K562 (cell line): ENCODE data around the gene NADSYN1. TPM values are rescaled to one million over a fixed set of nuclear protein-coding genes. Genes with fewer than 3 reads are reported as not detected.

Source experiments
- ATAC-seq: fragments of 200-7000 bp; cut with Tn5 transposase; 3 replicates; pipeline ENCODE4 v1.9.1; 2020; ENCODE audit warnings: moderate library complexity
- BruUV-seq: library from RNA; stranded (reverse); fragments of 400-500 nt; replicated peaks from 2 replicates; lab custom pipeline; 2021; lab: Mats Ljungman, UMichigan
- CTCF ChIA-PET: fragments of 300-600 bp; formaldehyde crosslinking; extraction: SDS; loops from one replicate; lab custom pipeline; 2021; ENCODE audit warnings: low intra/inter-chr PET ratio; lab: Yijun Ruan, JAX
- POLR2A ChIA-PET: fragments of 300-600, 350-650 bp; sonication (Branson Sonifier 250); formaldehyde crosslinking; extraction: SDS; loops from one replicate; lab custom pipeline; 2021; ENCODE audit warnings: antibody characterized with exemption, inconsistent platforms; lab: Yijun Ruan, JAX
- DNase-seq, 4 experiments: peaks; one replicate each; pipeline versions ENCODE4 v3.0.0 to v3.0.0-alpha.2; 2011 to 2018; ENCODE audit warnings: low spot score in 3 of 4, mixed read lengths in 3 of 4; ENCODE audit errors: extremely low read depth in 1 of 4
- FAIRE-seq: peaks from 2 replicates; lab custom pipeline; 2011; peaks lifted over from hg19 to GRCh38; lab: Jason Lieb, UNC
- H2AFZ ChIP-seq: 2 replicates; pipeline ENCODE4 v1.6.0; 2011; ENCODE audit warnings: low read depth, low read length, control low read depth, inconsistent platforms
- H3K27ac ChIP-seq: fragments of 200-600 bp; 3 replicates; pipeline ENCODE4 v1.8.0; 2011; ENCODE audit warnings: low read depth, mild to moderate bottlenecking, control low read depth, inconsistent platforms, low read length, moderate library complexity, mixed read lengths; ENCODE audit errors: extremely low read depth
- H3K27me3 ChIP-seq, 2 experiments: fragments of 300-600 bp in 1 of 2; 2 replicates in 1 of 2; 3 replicates in 1 of 2; pipeline versions ENCODE4 v1.6.0 to v1.8.0; 2011; ENCODE audit warnings: inconsistent platforms in 2 of 2, low read length in 2 of 2, mild to moderate bottlenecking in 1 of 2, mixed read lengths in 1 of 2, moderate library complexity in 1 of 2; ENCODE audit not compliant: control insufficient read depth in 2 of 2, insufficient read depth in 2 of 2
- H3K36me3 ChIP-seq: fragments of 300-600 bp; 3 replicates; pipeline ENCODE4 v1.8.0; 2011; ENCODE audit warnings: mild to moderate bottlenecking, low read length, inconsistent platforms; ENCODE audit not compliant: control insufficient read depth, insufficient read depth
- H3K4me1 ChIP-seq, 2 experiments: fragments of 200-600 bp in 1 of 2; replicated peaks in 1 of 2; 2 replicates in 1 of 2; 3 replicates in 1 of 2; pipeline versions ENCODE4 v1.5.1 to v1.8.0; 2011; ENCODE audit warnings: inconsistent platforms in 2 of 2, low read length in 2 of 2, mild to moderate bottlenecking in 1 of 2, mixed read lengths in 1 of 2, moderate library complexity in 1 of 2; ENCODE audit not compliant: control insufficient read depth in 2 of 2, insufficient read depth in 2 of 2
- H3K4me2 ChIP-seq: 2 replicates; pipeline ENCODE4 v1.6.1; 2011; ENCODE audit warnings: low read length, control low read depth, inconsistent platforms, mixed read lengths; ENCODE audit not compliant: insufficient read depth
- H3K4me3 ChIP-seq: fragments of 200-600 bp; sonication (generic), shearing (Covaris generic); 2 replicates; pipeline ENCODE4 v1.5.1; 2016; ENCODE audit warnings: control low read depth, inconsistent platforms
- H3K79me2 ChIP-seq: fragments of 200-600 bp; 3 replicates; pipeline ENCODE4 v1.8.0; 2011; ENCODE audit warnings: low read length, inconsistent platforms; ENCODE audit not compliant: control insufficient read depth, insufficient read depth
- H3K9ac ChIP-seq, 2 experiments: 2 replicates each; pipeline versions ENCODE4 v1.6.0 to v1.6.1; 2011; ENCODE audit warnings: low read depth in 2 of 2, low read length in 2 of 2, control low read depth in 1 of 2, inconsistent platforms in 1 of 2, mild to moderate bottlenecking in 1 of 2, mixed read lengths in 1 of 2; ENCODE audit not compliant: insufficient read depth in 1 of 2
- H3K9me1 ChIP-seq: one replicate; pipeline ENCODE4 v1.6.0; 2011; ENCODE audit warnings: inconsistent platforms, mild to moderate bottlenecking, low read length, moderate library complexity; ENCODE audit not compliant: control insufficient read depth, insufficient read depth
- H3K9me3 ChIP-seq: replicated peaks from 2 replicates; pipeline ENCODE4 v1.5.1; 2011; ENCODE audit warnings: low read depth, low read length, inconsistent platforms; ENCODE audit not compliant: control insufficient read depth, insufficient read depth
- H4K20me1 ChIP-seq: replicated peaks from 2 replicates; pipeline ENCODE4 v1.6.1; 2011; ENCODE audit warnings: low read length, inconsistent platforms, mixed read lengths; ENCODE audit not compliant: control insufficient read depth, insufficient read depth
- FOXA1 ChIP-seq: fragments of 450-650 bp; IDR thresholded peaks from 2 replicates; pipeline ENCODE4 v1.6.1; 2016; ENCODE audit warnings: mild to moderate bottlenecking, borderline replicate concordance
- HNRNPLL ChIP-seq: fragments of 200-400 bp; formaldehyde crosslinking; IDR thresholded peaks from 2 replicates; pipeline ENCODE4 v1.6.1; 2017; ENCODE audit warnings: low read length, low read depth, mild to moderate bottlenecking; ENCODE audit not compliant: poor library complexity, severe bottlenecking
- PCBP2 ChIP-seq: fragments of 200-400 bp; formaldehyde crosslinking; IDR thresholded peaks from 2 replicates; pipeline ENCODE4 v1.6.1; 2018; ENCODE audit warnings: low read length, low read depth, mild to moderate bottlenecking, moderate library complexity; ENCODE audit not compliant: poor library complexity, severe bottlenecking
- POLR2H ChIP-seq: IDR thresholded peaks from 2 replicates; pipeline ENCODE4 v1.6.1; 2016; ENCODE audit warnings: missing genetic modification characterization, low read depth, mild to moderate bottlenecking, control low read depth, missing compliant biosample characterization, moderate library complexity
- SP1 ChIP-seq: sonication (generic); formaldehyde crosslinking; IDR thresholded peaks from 2 replicates; pipeline ENCODE4 v1.8.1; 2022; ENCODE audit warnings: mild to moderate bottlenecking, missing genetic modification reagents
- ZNF134 ChIP-seq: fragments of 250-450 bp; sonication (Bioruptor Pico); conservative IDR thresholded peaks from 2 replicates; pipeline ENCODE4 v1.4.0; 2020
- ZNF384 ChIP-seq: IDR thresholded peaks from 2 replicates; pipeline ENCODE4 v1.6.1; 2012; ENCODE audit warnings: low read depth, low read length, improper control_type of control experiment
- ZNF444 ChIP-seq: fragments of 250-450 bp; sonication (Bioruptor Pico); IDR thresholded peaks from 2 replicates; pipeline ENCODE4 v1.4.0; 2020; ENCODE audit warnings: mild to moderate bottlenecking, moderate library complexity
- WGBS: fragments of 100-300 bp; shearing (Covaris generic); methylation state at CpG from one replicate; pipeline ENCODE4 v1.1.6; 2016; ENCODE audit warnings: low coverage, mixed read lengths; ENCODE audit not compliant: insufficient coverage; ENCODE audit errors: missing lambda C conversion rate; 5-methylcytosine and 5-hydroxymethylcytosine counted together
- in situ Hi-C: fragments of 300-500 bp; cut with MboI; formaldehyde crosslinking; loops from 4 replicates; pipeline ENCODE4 v1.15.0; 2018; ENCODE audit warnings: inconsistent platforms, mixed read lengths
- intact Hi-C: fragments of 100-400 bp; cut with micrococcal nuclease; formaldehyde crosslinking; loops from 2 replicates; pipeline ENCODE4 v1.14.2; 2022
- polyA plus RNA-seq, 8 experiments: library from polyadenylated mRNA; depleted of rRNA in 4 of 8; stranded (reverse) in 5 of 8; unstranded in 3 of 8; fragments of >200 nt; fragmentation: Nextera tagmentation in 2 of 8; fragmentation: Illumina TruSeq in 1 of 8; extraction: Ambion mirVana in 2 of 8; extraction: Trizol in 1 of 8; gene quantifications; 2 replicates each; pipeline versions ENCODE4 v1.2.1 to v1.2.3, GENCODE V29; 2011 to 2014; ENCODE audit warnings: inconsistent platforms in 1 of 8, missing spikeins in 1 of 8
- total RNA-seq, 7 experiments: library from RNA; depleted of rRNA in 6 of 7; stranded (reverse); fragments of >200 nt in 6 of 7; fragmentation: Illumina TruSeq in 2 of 7; extraction: Trizol in 2 of 7; gene quantifications; 2 replicates each; pipeline versions ENCODE4 v1.2.1 to v1.2.3, GENCODE V29; 2011 to 2021; ENCODE audit warnings: low replicate concordance in 1 of 7

The NADSYN1 gene
- total and polyA plus RNA-seq, 9 of the 15 experiments (the other 6 are each of a cell fraction or from before 2014, with no cell fraction given): 12.7 to 57.3 (median 42.1) TPM

GRCh38 chr11:71437879-71438278 is 15.1 kb upstream of the NADSYN1 start (continued):
- no peak for TF ChIP-seq FOXA1
- no peak for TF ChIP-seq ZNF384
- TF ChIP-seq ZNF444 (CRISPR knock-in tag): no peak
- no peak for TF ChIP-seq SP1 (CRISPR knock-in tag)
- TF ChIP-seq POLR2H (tag): no peak
- no peak for TF ChIP-seq HNRNPLL

DNA sequence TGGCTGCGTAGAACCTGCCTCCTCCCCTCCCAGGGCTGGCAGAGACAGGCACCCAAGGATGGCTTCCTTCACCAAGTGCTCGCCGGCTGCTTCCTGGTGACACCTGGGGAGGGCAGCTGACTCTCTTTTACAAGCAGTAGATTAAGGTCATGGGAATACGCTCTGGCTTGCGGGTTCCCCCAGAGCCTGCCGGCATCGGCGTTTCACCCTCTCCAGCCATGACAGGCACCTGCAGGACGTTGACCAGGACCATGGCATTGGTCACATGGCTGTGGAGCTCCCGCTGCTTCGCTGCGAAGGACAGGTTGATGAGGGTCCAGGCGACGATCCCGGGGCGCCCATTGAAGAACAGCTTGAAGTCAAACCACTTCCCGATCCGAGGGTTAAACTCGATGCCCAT is 14.4 kb upstream of the NADSYN1 start:
- intact Hi-C loops (no loop called here), in situ Hi-C loops (no loop called here)
- Histone ChIP-seq H3K9ac (no peak overlapping the region; a peak in 1 of 4 replicates), H3K9me3 (no peaks in the 10 kb centered on the region), H3K4me2 (no peak overlapping the region), H3K4me3 (no peak overlapping the region), H3K27me3 (no peaks in the 10 kb centered on the region), H3K9me1 (peaks cover 8% of the 10 kb centered on the region), H3K36me3 (peaks cover 94% of the 10 kb centered on the region), H3K79me2 (no peaks in the 10 kb centered on the region; the same call in 2 of the 3 replicates), H3K27ac (no peak overlapping the region), H3K4me1 (peaks cover 3 to 12% of the 10 kb centered on the region in 2 experiments; a peak in 3 of 5 replicates), H2AFZ (no peak overlapping the region), H4K20me1 (peaks cover 44% of the 10 kb centered on the region; the same call in 1 of the 2 replicates)
- DNase-seq: no peak
- ChIA-PET CTCF (no interaction called here), POLR2A (interaction anchor here (3.6 kb wide), 1 partner anchor 9 kb away, joined by 26 read pairs; the partner anchor contains the start of gene DHCR7)
- TF ChIP-seq ZNF134 (CRISPR knock-in tag): no peak
- TF ChIP-seq PCBP2: no peak
- BruUV-seq: no TSS peak
- WGBS: 95% methylated on average over 17 of the region's 19 CpGs
- ATAC-seq: no peak
- no peak for FAIRE-seq
